HEK293 (cell line): ENCODE results near the gene RALGAPA2.

Experiments used
- CTCF ChIA-PET: fragments of 350-600 bp; formaldehyde crosslinking; extraction: SDS; loops from one replicate; lab custom pipeline; 2021; ENCODE audit warnings: antibody characterized with exemption; lab: Yijun Ruan, JAX
- POLR2A ChIA-PET: fragments of 300-600 bp; formaldehyde crosslinking; extraction: SDS; loops from one replicate; lab custom pipeline; 2020; ENCODE audit warnings: antibody characterized with exemption, inconsistent platforms; lab: Yijun Ruan, JAX
- H3K27ac ChIP-seq: fragments of 200-500 bp; sonication (Bioruptor generic); 2 replicates; pipeline ENCODE4 v1.5.1; 2014; ENCODE audit warnings: low read depth, low read length, control low read depth, inconsistent platforms; ENCODE audit errors: extremely low read depth
- H3K36me3 ChIP-seq, 2 experiments: fragments of 200-500 bp in 1 of 2; sonication (Bioruptor generic) in 1 of 2; 1 replicate in 1 of 2; 2 replicates in 1 of 2; pipeline ENCODE4 v1.5.1; 2014 to 2017; ENCODE audit warnings: inconsistent platforms in 2 of 2, low read length in 2 of 2; ENCODE audit not compliant: control insufficient read depth in 2 of 2, insufficient read depth in 1 of 2
- H3K4me1 ChIP-seq: fragments of 200-500 bp; sonication (Bioruptor generic); 2 replicates; pipeline ENCODE4 v1.5.1; 2014; ENCODE audit warnings: mild to moderate bottlenecking, low read length, inconsistent platforms; ENCODE audit not compliant: control insufficient read depth, insufficient read depth
- H3K4me3 ChIP-seq: 2 replicates; pipeline ENCODE4 v1.5.1; 2011; ENCODE audit warnings: low read depth, mild to moderate bottlenecking, control low read depth, low read length, moderate library complexity
- H3K9me3 ChIP-seq: fragments of 200-500 bp; sonication (Bioruptor generic); 2 replicates; pipeline ENCODE4 v1.5.1; 2014; ENCODE audit warnings: low read depth, low read length, inconsistent platforms; ENCODE audit not compliant: control insufficient read depth, insufficient read depth
- MEIS1 ChIP-seq: sonication (generic); formaldehyde crosslinking; IDR thresholded peaks from 2 replicates; pipeline ENCODE4 v1.8.1; 2022; ENCODE audit warnings: missing genetic modification reagents, mild to moderate bottlenecking, borderline replicate concordance
- MYNN ChIP-seq: fragments of 450-650 bp; formaldehyde crosslinking; IDR thresholded peaks from 2 replicates; pipeline ENCODE4 v1.5.1; 2016; ENCODE audit warnings: missing biosample characterization, missing genetic modification characterization, borderline replicate concordance
- MZF1 ChIP-seq: fragments of 450-650 bp; formaldehyde crosslinking; IDR thresholded peaks from 2 replicates; pipeline ENCODE4 v1.5.1; 2017; ENCODE audit warnings: missing biosample characterization, missing genetic modification characterization, borderline replicate concordance
- OSR2 ChIP-seq: fragments of 450-650 bp; formaldehyde crosslinking; IDR thresholded peaks from 2 replicates; pipeline ENCODE4 v1.5.1; 2016; ENCODE audit warnings: missing biosample characterization, missing genetic modification characterization
- SP3 ChIP-seq: fragments of 450-650 bp; formaldehyde crosslinking; IDR thresholded peaks from 2 replicates; pipeline ENCODE4 v1.5.1; 2016; ENCODE audit warnings: missing biosample characterization, missing genetic modification characterization
- ZBTB17 ChIP-seq: fragments of 450-650 bp; formaldehyde crosslinking; IDR thresholded peaks from 2 replicates; pipeline ENCODE4 v1.5.1; 2016; ENCODE audit warnings: missing biosample characterization, missing genetic modification characterization
- ZBTB8A ChIP-seq: fragments of 450-650 bp; formaldehyde crosslinking; IDR thresholded peaks from 2 replicates; pipeline ENCODE4 v1.5.1; 2016; ENCODE audit warnings: missing biosample characterization, missing genetic modification characterization
- ZIC2 ChIP-seq: fragments of 450-650 bp; formaldehyde crosslinking; IDR thresholded peaks from 2 replicates; pipeline ENCODE4 v1.5.1; 2016; ENCODE audit warnings: missing biosample characterization, missing genetic modification characterization
- ZNF169 ChIP-seq: fragments of 450-650 bp; formaldehyde crosslinking; IDR thresholded peaks from 2 replicates; pipeline ENCODE4 v1.5.1; 2016; ENCODE audit warnings: missing biosample characterization, missing genetic modification characterization
- ZNF302 ChIP-seq: fragments of 450-650 bp; formaldehyde crosslinking; IDR thresholded peaks from 2 replicates; pipeline ENCODE4 v1.5.1; 2016; ENCODE audit warnings: missing biosample characterization, missing genetic modification characterization, low read depth
- ZNF510 ChIP-seq: fragments of 450-650 bp; formaldehyde crosslinking; IDR thresholded peaks from 2 replicates; pipeline ENCODE4 v1.5.1; 2018; ENCODE audit warnings: mild to moderate bottlenecking, missing genetic modification characterization, missing biosample characterization; ENCODE audit not compliant: insufficient replicate concordance
- ZNF560 ChIP-seq: fragments of 450-650 bp; formaldehyde crosslinking; IDR thresholded peaks from 2 replicates; pipeline ENCODE4 v1.5.1; 2017; ENCODE audit warnings: missing biosample characterization, missing genetic modification characterization, borderline replicate concordance
- ZNF571 ChIP-seq: fragments of 450-650 bp; formaldehyde crosslinking; IDR thresholded peaks from 2 replicates; pipeline ENCODE4 v1.5.0; 2017; ENCODE audit warnings: missing biosample characterization, missing genetic modification characterization
- ZNF623 ChIP-seq: fragments of 450-650 bp; formaldehyde crosslinking; IDR thresholded peaks from 2 replicates; pipeline ENCODE4 v1.5.1; 2016; ENCODE audit warnings: missing biosample characterization, missing genetic modification characterization
- ZNF664 ChIP-seq: fragments of 450-650 bp; formaldehyde crosslinking; IDR thresholded peaks from 2 replicates; pipeline ENCODE4 v1.5.1; 2016; ENCODE audit warnings: missing biosample characterization, missing genetic modification characterization
- ZNF677 ChIP-seq: fragments of 450-650 bp; IDR thresholded peaks from 2 replicates; pipeline ENCODE4 v1.5.0; 2018; ENCODE audit warnings: missing biosample characterization, mild to moderate bottlenecking, missing genetic modification characterization, moderate library complexity
- TF ChIP-seq, protein P1 (sequence below): fragments of 450-650 bp; formaldehyde crosslinking; IDR thresholded peaks from 2 replicates; pipeline ENCODE4 v1.5.1; 2016; ENCODE audit warnings: missing biosample characterization, missing genetic modification characterization
- TF ChIP-seq, protein P2 (sequence below): fragments of 450-650 bp; formaldehyde crosslinking; IDR thresholded peaks from 2 replicates; pipeline ENCODE4 v1.5.1; 2016; ENCODE audit warnings: missing biosample characterization, missing genetic modification characterization, low read depth
- TF ChIP-seq, protein P3 (sequence below): fragments of 450-650 bp; formaldehyde crosslinking; IDR thresholded peaks from 2 replicates; pipeline ENCODE4 v1.5.1; 2016; ENCODE audit warnings: missing biosample characterization, missing genetic modification characterization, low read depth

The RALGAPA2 gene

DNA sequence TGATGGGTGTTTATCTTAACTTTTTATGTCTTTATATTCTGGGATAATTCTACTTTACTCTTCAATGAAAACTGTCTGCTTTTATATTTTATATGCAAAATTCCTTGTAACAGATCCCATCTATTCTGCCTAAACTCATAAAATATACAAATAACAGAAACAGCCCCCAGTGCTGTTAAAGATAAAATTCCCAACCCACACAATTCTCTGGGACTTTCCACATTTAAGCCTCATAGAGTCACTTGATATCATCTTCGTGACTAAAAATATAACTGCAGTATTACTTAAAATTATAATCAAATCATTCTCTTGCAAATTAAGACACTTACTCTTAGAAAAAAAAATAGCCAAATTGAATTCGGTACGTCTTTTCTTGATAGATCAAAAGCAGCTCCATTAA is 284.4 kb downstream of the RALGAPA2 start (continued):
- TF ChIP-seq ZNF560, result no peak
- TF ChIP-seq, protein P1, sequence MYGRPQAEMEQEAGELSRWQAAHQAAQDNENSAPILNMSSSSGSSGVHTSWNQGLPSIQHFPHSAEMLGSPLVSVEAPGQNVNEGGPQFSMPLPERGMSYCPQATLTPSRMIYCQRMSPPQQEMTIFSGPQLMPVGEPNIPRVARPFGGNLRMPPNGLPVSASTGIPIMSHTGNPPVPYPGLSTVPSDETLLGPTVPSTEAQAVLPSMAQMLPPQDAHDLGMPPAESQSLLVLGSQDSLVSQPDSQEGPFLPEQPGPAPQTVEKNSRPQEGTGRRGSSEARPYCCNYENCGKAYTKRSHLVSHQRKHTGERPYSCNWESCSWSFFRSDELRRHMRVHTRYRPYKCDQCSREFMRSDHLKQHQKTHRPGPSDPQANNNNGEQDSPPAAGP (tag by site-specific recombination), result no peak

DNA sequence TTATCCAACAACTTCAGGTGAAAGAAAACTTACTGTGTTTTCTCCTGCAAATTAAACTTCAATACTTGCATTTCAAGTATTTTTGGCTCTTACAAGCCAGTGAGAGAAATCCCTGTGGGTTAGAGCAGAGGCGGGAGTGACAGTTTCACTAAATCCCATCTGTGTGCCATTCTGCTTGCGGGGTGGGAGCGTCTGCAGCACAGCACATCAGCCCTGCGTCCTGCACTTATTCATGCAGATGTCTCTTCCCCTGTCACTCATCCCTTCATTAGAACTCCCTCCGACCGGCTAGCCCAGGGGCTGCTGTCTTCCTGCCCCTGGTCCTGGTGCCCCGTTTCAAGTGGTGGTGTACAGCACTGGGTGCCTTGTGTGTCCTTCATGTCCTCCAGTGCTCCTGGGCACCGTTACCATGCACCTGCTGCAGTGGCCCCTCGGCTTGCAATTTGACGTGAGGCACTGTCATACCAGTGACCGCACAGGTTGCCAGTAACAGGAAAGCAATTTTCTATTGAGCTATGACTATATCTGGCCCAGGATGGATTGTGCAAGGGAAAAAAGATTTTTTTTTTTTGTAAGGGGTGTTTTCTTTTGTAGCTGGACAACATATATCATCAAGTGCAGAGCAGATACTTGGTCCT is 285.1 kb downstream of the RALGAPA2 start:
- Histone ChIP-seq H3K4me3 (no peak overlapping the region), H3K4me1 (no peaks in the 10 kb centered on the region), H3K27ac (no peak overlapping the region), H3K9me3 (no peaks in the 10 kb centered on the region), H3K36me3 (no peaks in the 10 kb centered on the region)
- ChIA-PET CTCF (interaction anchor here (0.7 kb wide), 1 partner anchor 484 kb away, joined by 3 read pairs; no protein-coding TSS in a partner anchor), POLR2A (no interaction called here)
- no peak for TF ChIP-seq MYNN (tag by site-specific recombination)
- no peak for TF ChIP-seq MEIS1 (CRISPR knock-in tag)
- no peak for TF ChIP-seq ZNF571 (tag by site-specific recombination)
- TF ChIP-seq ZNF510 (tag by site-specific recombination), result no peak
- no peak for TF ChIP-seq ZBTB8A
- TF ChIP-seq, protein P2, sequence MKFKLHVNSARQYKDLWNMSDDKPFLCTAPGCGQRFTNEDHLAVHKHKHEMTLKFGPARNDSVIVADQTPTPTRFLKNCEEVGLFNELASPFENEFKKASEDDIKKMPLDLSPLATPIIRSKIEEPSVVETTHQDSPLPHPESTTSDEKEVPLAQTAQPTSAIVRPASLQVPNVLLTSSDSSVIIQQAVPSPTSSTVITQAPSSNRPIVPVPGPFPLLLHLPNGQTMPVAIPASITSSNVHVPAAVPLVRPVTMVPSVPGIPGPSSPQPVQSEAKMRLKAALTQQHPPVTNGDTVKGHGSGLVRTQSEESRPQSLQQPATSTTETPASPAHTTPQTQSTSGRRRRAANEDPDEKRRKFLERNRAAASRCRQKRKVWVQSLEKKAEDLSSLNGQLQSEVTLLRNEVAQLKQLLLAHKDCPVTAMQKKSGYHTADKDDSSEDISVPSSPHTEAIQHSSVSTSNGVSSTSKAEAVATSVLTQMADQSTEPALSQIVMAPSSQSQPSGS (tag by site-specific recombination), result no peak
- no peak for TF ChIP-seq ZNF664
- no peak for TF ChIP-seq MZF1 (tag by site-specific recombination)
- no peak for TF ChIP-seq OSR2
- no peak for TF ChIP-seq SP3 (tag by site-specific recombination)
- TF ChIP-seq, protein P3, sequence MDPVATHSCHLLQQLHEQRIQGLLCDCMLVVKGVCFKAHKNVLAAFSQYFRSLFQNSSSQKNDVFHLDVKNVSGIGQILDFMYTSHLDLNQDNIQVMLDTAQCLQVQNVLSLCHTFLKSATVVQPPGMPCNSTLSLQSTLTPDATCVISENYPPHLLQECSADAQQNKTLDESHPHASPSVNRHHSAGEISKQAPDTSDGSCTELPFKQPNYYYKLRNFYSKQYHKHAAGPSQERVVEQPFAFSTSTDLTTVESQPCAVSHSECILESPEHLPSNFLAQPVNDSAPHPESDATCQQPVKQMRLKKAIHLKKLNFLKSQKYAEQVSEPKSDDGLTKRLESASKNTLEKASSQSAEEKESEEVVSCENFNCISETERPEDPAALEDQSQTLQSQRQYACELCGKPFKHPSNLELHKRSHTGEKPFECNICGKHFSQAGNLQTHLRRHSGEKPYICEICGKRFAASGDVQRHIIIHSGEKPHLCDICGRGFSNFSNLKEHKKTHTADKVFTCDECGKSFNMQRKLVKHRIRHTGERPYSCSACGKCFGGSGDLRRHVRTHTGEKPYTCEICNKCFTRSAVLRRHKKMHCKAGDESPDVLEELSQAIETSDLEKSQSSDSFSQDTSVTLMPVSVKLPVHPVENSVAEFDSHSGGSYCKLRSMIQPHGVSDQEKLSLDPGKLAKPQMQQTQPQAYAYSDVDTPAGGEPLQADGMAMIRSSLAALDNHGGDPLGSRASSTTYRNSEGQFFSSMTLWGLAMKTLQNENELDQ (tag by site-specific recombination), result no peak
- no peak for TF ChIP-seq ZNF623 (tag by site-specific recombination)
- TF ChIP-seq ZNF677 (tag by site-specific recombination), result no peak
- no peak for TF ChIP-seq ZBTB17 (tag by site-specific recombination)
- no peak for TF ChIP-seq ZNF302 (tag by site-specific recombination)

DNA sequence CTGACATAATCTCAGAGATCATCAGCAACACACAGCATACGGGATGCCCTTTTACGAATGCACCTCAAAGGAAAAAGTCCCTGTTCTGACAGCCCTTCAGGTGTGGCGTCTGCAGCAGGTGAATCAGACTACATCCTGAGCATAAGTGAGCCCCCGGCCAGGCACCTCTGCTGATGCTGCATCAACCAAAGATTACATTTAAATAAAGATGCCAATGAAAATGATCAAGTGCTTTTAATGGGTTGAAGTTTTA is 285.9 kb downstream of the RALGAPA2 start:
- POLR2A ChIA-PET, result no interaction called here
- Histone ChIP-seq H3K36me3 (no peaks in the 10 kb centered on the region), H3K4me1 (no peaks in the 10 kb centered on the region), H3K4me3 (no peak overlapping the region), H3K27ac (no peak overlapping the region), H3K9me3 (no peaks in the 10 kb centered on the region)
- CTCF ChIA-PET, result no interaction called here
- TF ChIP-seq ZNF169 (tag by site-specific recombination) (no peak), ZIC2 (no peak)
